ENCODE measurements around the gene BRCA1.

DNA sequence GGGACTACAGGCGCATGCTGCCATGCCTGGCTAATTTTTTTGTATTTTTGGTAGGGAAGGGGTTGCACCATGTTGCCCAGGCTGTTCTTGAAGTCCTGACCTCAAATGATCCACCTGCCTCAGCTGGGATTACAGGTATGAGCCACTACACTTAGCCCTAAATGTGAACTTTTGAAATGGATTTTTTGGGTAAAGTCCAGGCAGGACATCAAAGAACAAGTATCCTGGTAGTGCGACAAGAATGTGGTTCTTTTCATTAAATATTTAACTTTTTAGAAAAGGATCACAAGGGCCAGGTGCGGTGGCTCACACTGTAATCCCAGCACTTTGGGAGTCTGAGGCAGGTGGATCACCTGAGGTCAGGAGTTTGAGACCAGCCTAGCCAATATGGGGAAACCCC lies 30.5 kb upstream of the BRCA1 start:
- TF ChIP-seq, protein P1, sequence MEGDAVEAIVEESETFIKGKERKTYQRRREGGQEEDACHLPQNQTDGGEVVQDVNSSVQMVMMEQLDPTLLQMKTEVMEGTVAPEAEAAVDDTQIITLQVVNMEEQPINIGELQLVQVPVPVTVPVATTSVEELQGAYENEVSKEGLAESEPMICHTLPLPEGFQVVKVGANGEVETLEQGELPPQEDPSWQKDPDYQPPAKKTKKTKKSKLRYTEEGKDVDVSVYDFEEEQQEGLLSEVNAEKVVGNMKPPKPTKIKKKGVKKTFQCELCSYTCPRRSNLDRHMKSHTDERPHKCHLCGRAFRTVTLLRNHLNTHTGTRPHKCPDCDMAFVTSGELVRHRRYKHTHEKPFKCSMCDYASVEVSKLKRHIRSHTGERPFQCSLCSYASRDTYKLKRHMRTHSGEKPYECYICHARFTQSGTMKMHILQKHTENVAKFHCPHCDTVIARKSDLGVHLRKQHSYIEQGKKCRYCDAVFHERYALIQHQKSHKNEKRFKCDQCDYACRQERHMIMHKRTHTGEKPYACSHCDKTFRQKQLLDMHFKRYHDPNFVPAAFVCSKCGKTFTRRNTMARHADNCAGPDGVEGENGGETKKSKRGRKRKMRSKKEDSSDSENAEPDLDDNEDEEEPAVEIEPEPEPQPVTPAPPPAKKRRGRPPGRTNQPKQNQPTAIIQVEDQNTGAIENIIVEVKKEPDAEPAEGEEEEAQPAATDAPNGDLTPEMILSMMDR (IDR thresholded peaks at IDR 0.05), result no peak
- no peak for TF ChIP-seq EZH2 (IDR thresholded peaks at IDR 0.05; ENCODE audit: borderline replicate concordance, insufficient read depth, low read depth, low read length, poor library complexity, severe bottlenecking)
